Activated CD4-positive, alpha-beta T cell treated with anti-CD3 and anti-CD28 coated beads, Interleukin-10, Interleukin-2, amounts not matched to agents 100 ng/mL and 50 ng/mL, durations not matched to agents 16 hours and 8 hours (primary cell): ENCODE results near the gene MED13L.

Experiments used
- DNase-seq: peaks from one replicate; pipeline ENCODE4 v3.0.0-alpha.2; 2020

Gene MED13L

GRCh38 chr12:116277467-116278278 is at the start of gene MED13L:
MED13L (minus strand) TSS chr12:116277693; CDS start chr12:116277131, 562 bp downstream.
- DNase-seq, result peak; percentile 93

- DNase-seq, result peak; percentile 67
These were observed 47.8 kb upstream of the MED13L start for GRCh38 chr12:116325336-116325664.

DNA sequence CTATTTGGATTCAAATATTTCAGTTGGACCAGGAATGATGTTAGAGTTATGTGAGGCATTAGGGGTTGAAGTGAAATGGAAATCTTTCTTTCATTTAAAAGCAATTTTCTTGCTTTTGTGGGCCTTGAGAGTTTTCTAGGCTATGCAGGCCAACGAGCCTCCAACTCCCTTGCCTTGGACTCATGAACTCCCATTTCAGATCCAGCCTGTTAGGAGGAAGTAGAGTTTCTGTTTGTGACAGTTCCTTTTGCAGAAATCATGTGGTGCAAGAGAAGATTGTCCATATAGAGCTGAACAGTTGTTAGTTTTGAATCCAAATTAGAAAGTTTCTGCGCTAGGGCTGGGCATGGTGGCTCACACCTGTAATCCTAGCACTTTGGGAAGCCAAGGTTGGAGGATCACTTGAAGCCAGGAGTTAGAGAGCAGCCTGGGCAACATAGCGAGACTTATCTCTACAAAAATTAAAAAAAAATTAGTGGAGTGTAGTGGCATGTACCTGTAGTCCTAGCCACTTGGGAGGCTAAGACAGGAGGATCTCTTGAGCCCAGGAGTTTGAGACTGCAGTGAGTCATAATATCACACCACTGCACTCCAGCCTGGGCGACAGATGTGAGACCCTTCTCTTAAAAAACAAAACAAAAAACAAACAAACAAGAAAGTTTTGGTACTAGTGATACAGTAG is 47.3 kb upstream of the MED13L start:
- no peak for DNase-seq

DNA sequence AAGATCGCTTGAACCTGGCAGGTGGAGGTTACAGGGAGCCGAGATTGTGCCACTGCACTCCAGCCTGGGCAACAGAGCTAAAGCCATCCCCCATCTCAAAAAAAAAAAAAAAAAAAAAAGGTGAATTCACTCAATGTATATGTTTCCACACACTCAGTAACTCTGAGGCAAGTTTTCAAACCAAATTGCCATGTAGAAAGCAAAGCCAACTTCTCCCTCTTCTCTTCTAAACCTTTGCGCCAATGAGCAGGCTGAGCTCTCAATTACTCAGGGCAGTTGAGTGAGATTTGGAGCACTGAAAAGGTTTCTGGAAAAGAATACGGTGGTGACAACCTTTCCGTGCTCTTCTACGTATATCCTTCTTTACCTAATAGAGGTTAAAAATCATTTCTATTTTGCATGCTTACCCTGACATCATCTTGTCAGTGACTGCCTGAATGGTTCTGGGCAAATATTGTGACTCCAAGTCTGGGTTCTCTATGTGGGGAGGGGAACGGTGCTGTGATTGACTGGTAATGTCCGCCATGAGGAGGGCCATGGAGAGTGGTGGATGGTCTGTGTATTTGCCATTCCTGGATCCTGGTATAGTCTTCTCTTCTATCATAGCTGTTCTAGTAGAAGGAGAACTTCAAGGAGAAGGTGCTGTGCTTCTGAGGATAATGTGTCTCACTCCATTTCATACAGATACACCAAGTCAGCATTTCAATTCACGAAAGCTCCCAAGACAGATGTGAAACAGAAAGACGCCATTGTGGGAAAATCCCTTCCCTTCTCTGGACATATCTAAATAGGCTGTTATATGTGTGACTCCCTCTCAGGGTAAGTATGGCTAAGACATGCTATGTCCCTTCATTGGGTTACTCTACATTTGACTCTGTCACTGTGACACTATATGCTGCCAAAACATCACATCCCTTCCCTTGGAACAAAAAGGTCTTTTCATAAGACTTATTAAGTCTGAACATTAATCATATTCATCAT is 46.2 kb upstream of the MED13L start:
- DNase-seq, result peak; percentile 43

DNA sequence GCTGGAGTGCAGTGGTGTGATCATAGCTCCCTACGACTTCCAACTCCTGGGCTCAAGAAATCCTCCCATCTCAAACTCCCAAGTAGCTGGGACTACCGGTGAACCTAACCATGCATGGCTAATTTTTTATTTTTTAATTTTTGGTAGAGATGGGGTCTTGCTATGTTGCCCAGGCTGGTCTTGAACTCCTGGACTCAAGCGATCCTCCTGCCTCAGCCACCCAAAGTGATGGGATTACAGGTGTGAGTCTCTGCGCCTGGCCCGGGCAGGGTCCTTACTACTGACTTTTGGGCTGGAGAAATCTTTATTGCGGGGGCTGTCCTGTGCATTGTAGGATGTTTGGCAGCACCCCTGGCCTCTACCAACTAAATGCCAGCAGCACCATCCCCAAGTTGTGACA is 44.4 kb upstream of the MED13L start:
- no peak for DNase-seq

DNA sequence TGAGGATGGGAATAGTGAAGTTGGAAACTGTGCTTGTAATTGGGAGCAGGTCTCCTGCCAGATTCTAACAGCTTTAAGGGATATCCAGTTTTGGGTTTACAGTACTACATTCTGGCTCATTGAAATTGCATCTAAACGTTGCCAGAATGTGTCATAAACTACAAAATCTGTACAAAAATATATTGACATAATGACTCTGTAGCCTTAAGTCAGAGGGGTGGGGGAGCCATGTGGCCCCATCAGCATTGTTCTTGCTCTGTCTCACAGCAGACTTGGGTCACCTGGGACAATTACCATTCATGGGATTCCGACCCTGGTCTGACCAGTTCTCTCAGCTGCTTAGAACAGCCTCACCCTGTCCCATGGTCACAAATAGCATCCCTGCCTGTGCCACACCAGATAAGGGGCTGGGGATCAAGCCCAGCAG is 43.3 kb upstream of the MED13L start:
- no peak for DNase-seq

GRCh38 chr12:116319898-116320621 is 42.6 kb upstream of the MED13L start:
- peak; percentile 73 for DNase-seq

GRCh38 chr12:116319233-116319897 is 41.9 kb upstream of the MED13L start:
- DNase-seq, result peak; percentile 15

GRCh38 chr12:116318576-116319232 is 41.2 kb upstream of the MED13L start:
- DNase-seq, result no peak

DNA sequence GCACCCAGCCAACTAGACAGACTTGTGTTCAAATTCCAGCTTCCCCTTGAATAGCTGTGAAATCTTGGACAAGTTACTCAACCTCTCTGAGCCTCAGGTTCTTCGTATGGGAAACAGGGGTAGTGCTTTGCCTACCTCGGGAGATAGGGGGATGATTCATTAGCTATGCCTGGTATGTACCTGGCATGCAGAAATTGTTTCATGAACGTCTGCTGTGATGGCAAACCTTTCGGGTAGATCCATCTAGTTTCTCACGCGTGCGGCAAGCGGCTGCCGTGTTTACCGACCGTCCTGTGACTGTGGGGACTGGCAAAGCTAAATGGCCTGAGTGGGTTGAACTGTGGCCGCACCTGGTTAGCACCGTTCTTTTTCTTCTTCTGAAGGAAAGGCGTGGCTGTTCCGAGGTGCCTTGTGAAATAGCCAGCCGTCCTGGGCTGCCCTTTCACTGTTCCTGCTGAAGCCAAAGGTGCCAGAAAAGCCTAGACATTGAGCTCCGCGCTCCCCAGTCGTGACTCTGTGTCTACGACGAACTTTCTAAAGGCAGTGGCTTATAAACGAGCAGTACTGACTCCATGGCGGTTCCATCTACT is 40.6 kb upstream of the MED13L start:
- DNase-seq, result no peak

DNA sequence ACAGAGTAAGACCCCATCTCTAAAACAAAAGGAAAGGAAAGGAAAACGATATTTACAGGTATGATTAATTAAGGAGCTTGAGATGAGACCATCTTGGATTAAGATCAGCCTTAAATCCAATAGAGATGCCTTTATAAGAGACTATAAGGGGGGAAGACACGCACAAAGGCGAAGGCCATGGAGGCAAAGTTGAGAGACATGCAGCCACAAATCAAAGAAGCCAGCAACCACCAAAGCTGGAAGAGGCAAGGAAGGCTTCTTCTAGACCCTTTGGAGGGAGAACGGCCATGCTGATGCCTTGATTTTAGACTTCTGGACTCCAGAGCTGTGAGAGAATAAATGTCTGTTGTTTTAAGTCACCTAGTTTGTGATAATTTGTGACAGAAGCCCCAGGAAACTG is 39.6 kb upstream of the MED13L start:
- DNase-seq, result no peak

DNA sequence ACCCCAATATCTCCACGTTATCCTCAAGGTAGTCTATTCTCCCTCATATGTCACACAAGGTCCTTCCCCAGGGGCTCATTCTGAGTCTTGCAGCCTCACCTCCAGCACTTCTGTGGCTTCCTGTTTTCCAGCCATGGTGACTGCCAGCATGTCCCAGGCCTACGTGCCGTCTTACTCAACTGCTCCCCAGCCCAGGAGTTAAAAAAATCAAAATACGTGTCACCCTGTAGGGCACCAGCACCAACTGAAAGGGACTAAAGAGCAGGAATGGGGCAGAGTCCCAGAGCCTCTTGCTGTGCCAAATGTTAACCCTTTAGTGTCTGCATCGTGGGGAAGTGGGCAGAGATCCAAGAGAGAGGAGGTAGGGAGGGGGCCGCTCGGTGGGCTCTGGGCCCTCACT is 37.0 kb upstream of the MED13L start:
- no peak for DNase-seq

DNA sequence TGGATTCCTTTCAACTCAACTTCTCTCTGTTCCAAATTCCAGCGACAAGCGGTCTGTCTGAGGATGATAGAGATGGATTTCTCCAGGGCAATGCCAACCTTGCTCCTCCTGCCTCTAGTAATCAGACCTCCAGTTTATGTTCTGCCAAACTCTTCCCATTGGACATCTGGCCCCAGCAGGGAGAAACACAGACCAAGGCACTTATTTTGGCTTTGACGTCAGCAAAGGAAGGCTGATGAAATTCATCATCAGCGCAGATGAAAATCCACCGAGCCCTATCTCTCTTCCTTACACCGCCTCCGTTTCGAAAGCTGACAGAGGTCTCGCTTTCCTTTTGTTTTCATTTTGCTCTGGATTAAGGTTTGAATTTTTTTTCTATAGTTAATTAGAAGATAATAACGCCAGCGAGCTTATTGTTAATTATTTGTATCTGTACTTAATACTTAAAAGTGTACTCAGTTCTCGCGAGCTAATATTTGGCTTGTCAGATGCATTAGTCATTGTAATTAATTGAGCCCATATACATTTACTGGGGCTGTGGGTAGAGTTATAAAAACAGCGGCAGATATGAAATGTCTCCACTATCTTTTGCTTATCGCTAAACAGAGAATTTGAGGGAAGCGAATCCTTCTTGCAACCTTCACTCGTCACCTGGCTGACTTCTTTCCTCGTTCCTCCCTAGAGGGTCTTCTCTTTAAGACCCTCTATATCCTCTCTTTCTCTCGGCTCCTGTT is 35.9 kb upstream of the MED13L start:
- DNase-seq, result no peak

- DNase-seq, result no peak
These were observed 32.6 kb upstream of the MED13L start for GRCh38 chr12:116310082-116310481.

DNA sequence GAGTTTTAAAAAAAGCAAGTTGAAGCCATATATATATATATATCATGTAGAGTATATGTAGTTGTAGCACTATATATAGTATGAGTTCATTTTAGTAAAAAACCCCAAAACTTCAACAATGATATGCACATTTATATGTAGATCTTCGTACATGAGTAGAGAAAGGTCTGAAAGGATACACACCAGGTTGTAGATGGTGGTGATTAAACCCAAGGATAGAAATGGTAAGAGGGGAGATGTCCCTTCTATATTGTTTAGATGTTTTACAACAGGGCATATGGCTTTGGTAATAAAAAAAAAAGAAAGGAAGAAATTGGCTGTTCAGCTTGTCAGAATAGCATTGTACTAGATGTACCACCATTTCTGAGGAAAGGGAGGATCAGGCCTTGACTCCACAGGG is 31.9 kb upstream of the MED13L start:
- DNase-seq, result no peak

GRCh38 chr12:116308647-116309046 is 31.2 kb upstream of the MED13L start:
- no peak for DNase-seq

- DNase-seq, result no peak
These were observed 29.5 kb upstream of the MED13L start for GRCh38 chr12:116306968-116307367.

GRCh38 chr12:116306506-116306905 is 29.0 kb upstream of the MED13L start:
- no peak for DNase-seq

- DNase-seq, result no peak
These were observed 27.1 kb upstream of the MED13L start for GRCh38 chr12:116304621-116305020.

DNA sequence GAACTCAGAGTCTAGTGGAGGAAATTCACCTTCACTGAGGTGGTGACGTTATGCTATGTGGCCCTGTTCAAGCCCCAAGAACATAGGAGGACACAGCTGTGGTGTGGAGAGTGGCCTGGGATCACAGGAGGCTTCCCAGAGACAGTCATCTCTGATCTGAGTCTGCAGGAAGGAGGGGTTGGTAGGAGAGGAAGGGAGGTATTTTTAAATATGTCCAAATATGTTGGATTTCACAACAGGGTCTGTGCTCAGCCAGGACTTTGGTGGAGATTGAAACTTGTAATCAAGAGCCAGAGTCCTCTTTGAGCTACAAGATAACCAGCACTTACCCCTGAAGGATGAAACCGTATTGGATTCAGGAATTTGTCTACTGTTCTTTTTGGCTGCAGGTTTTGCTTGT is 26.4 kb upstream of the MED13L start:
- DNase-seq, result no peak
